WTC11 (cell line): ENCODE measurements around the gene CTNNA2. TPM values are rescaled to one million over a fixed set of nuclear protein-coding genes. Genes with fewer than 3 reads are reported as not detected.

Source experiments
- ATAC-seq: fragments of 200-7000 bp; cut with Tn5 transposase; 2 replicates; pipeline ENCODE4 v1.10.0; 2021; ENCODE audit warnings: mild to moderate bottlenecking, moderate library complexity
- CTCF ChIA-PET: fragments of 300-600 bp; sonication (Branson Sonifier 250); formaldehyde crosslinking; loops from one replicate; lab custom pipeline; 2021; ENCODE audit warnings: antibody characterized with exemption; lab: Charles Lee
- POLR2A ChIA-PET: fragments of 350-600 bp; sonication (Branson Sonifier 250); formaldehyde crosslinking; loops from one replicate; lab custom pipeline; 2021; ENCODE audit warnings: antibody characterized with exemption; lab: Charles Lee
- DNase-seq: peaks from one replicate; pipeline ENCODE4 v3.0.0; 2021; ENCODE audit warnings: low spot score
- H3K27ac Mint-ChIP-seq: 2 replicates; pipeline ENCODE4 v1.8.0; 2021; ENCODE audit warnings: mixed read lengths
- H3K27me3 Mint-ChIP-seq: 2 replicates; pipeline ENCODE4 v1.8.0; 2021; ENCODE audit warnings: low read depth, mild to moderate bottlenecking, moderate library complexity, mixed read lengths
- H3K36me3 Mint-ChIP-seq: 2 replicates; pipeline ENCODE4 v1.8.0; 2021; ENCODE audit warnings: mixed read lengths
- H3K4me1 Mint-ChIP-seq: 2 replicates; pipeline ENCODE4 v1.8.0; 2022; ENCODE audit warnings: mixed read lengths
- H3K4me3 Mint-ChIP-seq: 2 replicates; pipeline ENCODE4 v1.8.0; 2021; ENCODE audit warnings: mild to moderate bottlenecking, moderate library complexity, mixed read lengths
- H3K9me3 Mint-ChIP-seq: 2 replicates; pipeline ENCODE4 v1.8.0; 2021; ENCODE audit warnings: mixed read lengths
- EMX1 ChIP-seq: fragments of 250-450 bp; sonication (Bioruptor Pico); IDR thresholded peaks from 2 replicates; pipeline ENCODE4 v1.8.0; 2021; ENCODE audit warnings: mild to moderate bottlenecking
- KAT7 ChIP-seq: sonication (generic); formaldehyde crosslinking; IDR thresholded peaks from 2 replicates; pipeline ENCODE4 v1.8.1; 2023; ENCODE audit warnings: missing genetic modification reagents, mild to moderate bottlenecking, borderline replicate concordance
- NR1H2 ChIP-seq: sonication (generic); formaldehyde crosslinking; IDR thresholded peaks from 2 replicates; pipeline ENCODE4 v1.9.0; 2021; ENCODE audit warnings: mild to moderate bottlenecking, moderate library complexity, missing genetic modification reagents
- RELA ChIP-seq: sonication (generic); formaldehyde crosslinking; IDR thresholded peaks from 2 replicates; pipeline ENCODE4 v1.8.1; 2022; ENCODE audit warnings: missing genetic modification reagents, mild to moderate bottlenecking, borderline replicate concordance
- SMAD3 ChIP-seq: sonication (generic); formaldehyde crosslinking; IDR thresholded peaks from 2 replicates; pipeline ENCODE4 v1.8.0; 2022; ENCODE audit warnings: missing genetic modification reagents, mild to moderate bottlenecking, borderline replicate concordance
- SMAD4 ChIP-seq: sonication (generic); formaldehyde crosslinking; IDR thresholded peaks from 2 replicates; pipeline ENCODE4 v1.8.0; 2022; ENCODE audit warnings: mild to moderate bottlenecking, missing genetic modification reagents
- SP1 ChIP-seq: sonication (generic); formaldehyde crosslinking; conservative IDR thresholded peaks from 2 replicates; pipeline ENCODE4 v1.8.1; 2022; ENCODE audit warnings: missing genetic modification reagents
- TCF7 ChIP-seq: sonication (generic); formaldehyde crosslinking; IDR thresholded peaks from 2 replicates; pipeline ENCODE4 v1.8.0; 2022; ENCODE audit warnings: mild to moderate bottlenecking, low read depth, missing genetic modification reagents, moderate library complexity
- TEAD4 ChIP-seq: sonication (generic); formaldehyde crosslinking; IDR thresholded peaks from 2 replicates; pipeline ENCODE4 v1.8.0; 2022; ENCODE audit warnings: mild to moderate bottlenecking, missing genetic modification reagents
- ZNF263 ChIP-seq: sonication (generic); formaldehyde crosslinking; IDR thresholded peaks from 2 replicates; pipeline ENCODE4 v1.8.1; 2022; ENCODE audit warnings: low read depth, mild to moderate bottlenecking, moderate library complexity, missing genetic modification reagents
- total RNA-seq: library from RNA; stranded (reverse); gene quantifications from 3 replicates; pipeline ENCODE4 v1.2.3, GENCODE V29; 2021
- TF ChIP-seq, protein P1 (sequence below): sonication (generic); formaldehyde crosslinking; IDR thresholded peaks from 2 replicates; pipeline ENCODE4 v1.8.1; 2023; ENCODE audit warnings: mild to moderate bottlenecking, missing genetic modification reagents, borderline replicate concordance
- TF ChIP-seq, protein P2 (sequence below): sonication (generic); formaldehyde crosslinking; IDR thresholded peaks from 2 replicates; pipeline ENCODE4 v1.8.0; 2022; ENCODE audit warnings: mild to moderate bottlenecking, missing genetic modification reagents
- TF ChIP-seq, protein P3 (sequence below): sonication (generic); formaldehyde crosslinking; IDR thresholded peaks from 2 replicates; pipeline ENCODE4 v1.8.0; 2023; ENCODE audit warnings: mild to moderate bottlenecking, missing genetic modification reagents
- TF ChIP-seq, protein P4 (sequence below): fragments of 250-450 bp; sonication (Bioruptor Pico); IDR thresholded peaks from 2 replicates; pipeline ENCODE4 v2.1.2; 2022; ENCODE audit warnings: mild to moderate bottlenecking, moderate library complexity
- TF ChIP-seq, protein P5 (sequence below): sonication (generic); formaldehyde crosslinking; IDR thresholded peaks from 2 replicates; pipeline ENCODE4 v1.8.1; 2022; ENCODE audit warnings: mild to moderate bottlenecking, moderate library complexity, missing genetic modification reagents
- TF ChIP-seq, protein P6 (sequence below): fragments of 250-450 bp; sonication (Bioruptor Pico); IDR thresholded peaks from 2 replicates; pipeline ENCODE4 v1.9.0; 2021; ENCODE audit warnings: moderate library complexity, mild to moderate bottlenecking, inconsistent platforms, borderline replicate concordance
- TF ChIP-seq, protein P7 (sequence below): fragments of 250-450 bp; sonication (Bioruptor Pico); conservative IDR thresholded peaks from 2 replicates; pipeline ENCODE4 v1.9.0; 2021; ENCODE audit warnings: mild to moderate bottlenecking

CTNNA2 gene
- total RNA-seq, 1 experiment from 2014 or later = 3.8 TPM

DNA sequence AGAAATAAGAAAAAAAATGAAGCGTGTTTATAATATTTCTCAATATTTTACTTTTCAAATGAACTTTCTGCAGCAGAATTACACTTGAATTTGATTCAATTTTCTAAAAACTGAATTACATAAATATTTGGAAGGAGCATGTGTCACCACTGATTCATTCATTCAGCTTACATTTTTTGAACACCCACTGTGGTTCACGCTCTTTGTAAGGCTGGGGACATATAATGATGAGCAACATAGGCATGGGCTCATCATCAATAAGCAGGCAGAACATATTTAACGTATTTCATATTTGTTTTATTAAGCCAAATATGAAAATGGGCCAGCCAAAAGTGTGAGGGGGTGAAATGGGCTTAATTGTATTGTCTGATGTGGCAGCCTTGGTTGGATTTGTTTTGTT, 209.1 kb downstream of the CTNNA2 start (continued):
- TF ChIP-seq, protein P1, sequence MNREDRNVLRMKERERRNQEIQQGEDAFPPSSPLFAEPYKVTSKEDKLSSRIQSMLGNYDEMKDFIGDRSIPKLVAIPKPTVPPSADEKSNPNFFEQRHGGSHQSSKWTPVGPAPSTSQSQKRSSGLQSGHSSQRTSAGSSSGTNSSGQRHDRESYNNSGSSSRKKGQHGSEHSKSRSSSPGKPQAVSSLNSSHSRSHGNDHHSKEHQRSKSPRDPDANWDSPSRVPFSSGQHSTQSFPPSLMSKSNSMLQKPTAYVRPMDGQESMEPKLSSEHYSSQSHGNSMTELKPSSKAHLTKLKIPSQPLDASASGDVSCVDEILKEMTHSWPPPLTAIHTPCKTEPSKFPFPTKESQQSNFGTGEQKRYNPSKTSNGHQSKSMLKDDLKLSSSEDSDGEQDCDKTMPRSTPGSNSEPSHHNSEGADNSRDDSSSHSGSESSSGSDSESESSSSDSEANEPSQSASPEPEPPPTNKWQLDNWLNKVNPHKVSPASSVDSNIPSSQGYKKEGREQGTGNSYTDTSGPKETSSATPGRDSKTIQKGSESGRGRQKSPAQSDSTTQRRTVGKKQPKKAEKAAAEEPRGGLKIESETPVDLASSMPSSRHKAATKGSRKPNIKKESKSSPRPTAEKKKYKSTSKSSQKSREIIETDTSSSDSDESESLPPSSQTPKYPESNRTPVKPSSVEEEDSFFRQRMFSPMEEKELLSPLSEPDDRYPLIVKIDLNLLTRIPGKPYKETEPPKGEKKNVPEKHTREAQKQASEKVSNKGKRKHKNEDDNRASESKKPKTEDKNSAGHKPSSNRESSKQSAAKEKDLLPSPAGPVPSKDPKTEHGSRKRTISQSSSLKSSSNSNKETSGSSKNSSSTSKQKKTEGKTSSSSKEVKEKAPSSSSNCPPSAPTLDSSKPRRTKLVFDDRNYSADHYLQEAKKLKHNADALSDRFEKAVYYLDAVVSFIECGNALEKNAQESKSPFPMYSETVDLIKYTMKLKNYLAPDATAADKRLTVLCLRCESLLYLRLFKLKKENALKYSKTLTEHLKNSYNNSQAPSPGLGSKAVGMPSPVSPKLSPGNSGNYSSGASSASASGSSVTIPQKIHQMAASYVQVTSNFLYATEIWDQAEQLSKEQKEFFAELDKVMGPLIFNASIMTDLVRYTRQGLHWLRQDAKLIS (CRISPR knock-in tag) = no peak
- TF ChIP-seq SMAD3 (CRISPR knock-in tag) (no peak), SP1 (CRISPR knock-in tag) (no peak)
- TF ChIP-seq, all 79 proteins: peak for 0

DNA sequence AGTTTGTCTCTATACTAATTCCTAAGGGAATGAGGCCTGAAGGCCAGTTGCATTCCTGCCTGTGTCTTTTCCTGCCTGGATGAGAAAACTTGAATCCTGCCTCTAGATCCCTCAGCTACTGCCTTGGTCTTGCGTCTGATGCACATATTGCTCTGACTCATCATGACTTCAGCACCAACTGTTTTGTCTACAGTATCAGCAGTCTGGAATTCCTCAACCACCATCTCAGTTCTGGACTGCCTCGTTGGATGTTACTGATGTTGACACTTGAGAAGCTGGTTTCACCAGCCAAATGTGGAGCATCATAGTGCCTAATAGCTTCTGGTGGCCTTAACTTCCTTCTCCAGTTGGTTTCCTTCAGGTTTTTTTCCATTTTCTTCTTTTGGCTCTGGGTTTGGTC, 211.0 kb downstream of the CTNNA2 start:
- no peak for ATAC-seq
- Mint-ChIP-seq H3K4me3 (no peak overlapping the region), H3K27ac (no peak overlapping the region), H3K9me3 (peaks cover 12% of the 10 kb centered on the region), H3K27me3 (no peaks in the 10 kb centered on the region), H3K4me1 (peaks cover 13% of the 10 kb centered on the region), H3K36me3 (peaks cover 8% of the 10 kb centered on the region)
- POLR2A ChIA-PET = no interaction called here
- no peak for DNase-seq
- TF ChIP-seq RELA (CRISPR knock-in tag) = no peak
- no peak for TF ChIP-seq SMAD4 (CRISPR knock-in tag)
- TF ChIP-seq, protein P2, sequence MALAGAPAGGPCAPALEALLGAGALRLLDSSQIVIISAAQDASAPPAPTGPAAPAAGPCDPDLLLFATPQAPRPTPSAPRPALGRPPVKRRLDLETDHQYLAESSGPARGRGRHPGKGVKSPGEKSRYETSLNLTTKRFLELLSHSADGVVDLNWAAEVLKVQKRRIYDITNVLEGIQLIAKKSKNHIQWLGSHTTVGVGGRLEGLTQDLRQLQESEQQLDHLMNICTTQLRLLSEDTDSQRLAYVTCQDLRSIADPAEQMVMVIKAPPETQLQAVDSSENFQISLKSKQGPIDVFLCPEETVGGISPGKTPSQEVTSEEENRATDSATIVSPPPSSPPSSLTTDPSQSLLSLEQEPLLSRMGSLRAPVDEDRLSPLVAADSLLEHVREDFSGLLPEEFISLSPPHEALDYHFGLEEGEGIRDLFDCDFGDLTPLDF = no peak
- TF ChIP-seq, protein P3, sequence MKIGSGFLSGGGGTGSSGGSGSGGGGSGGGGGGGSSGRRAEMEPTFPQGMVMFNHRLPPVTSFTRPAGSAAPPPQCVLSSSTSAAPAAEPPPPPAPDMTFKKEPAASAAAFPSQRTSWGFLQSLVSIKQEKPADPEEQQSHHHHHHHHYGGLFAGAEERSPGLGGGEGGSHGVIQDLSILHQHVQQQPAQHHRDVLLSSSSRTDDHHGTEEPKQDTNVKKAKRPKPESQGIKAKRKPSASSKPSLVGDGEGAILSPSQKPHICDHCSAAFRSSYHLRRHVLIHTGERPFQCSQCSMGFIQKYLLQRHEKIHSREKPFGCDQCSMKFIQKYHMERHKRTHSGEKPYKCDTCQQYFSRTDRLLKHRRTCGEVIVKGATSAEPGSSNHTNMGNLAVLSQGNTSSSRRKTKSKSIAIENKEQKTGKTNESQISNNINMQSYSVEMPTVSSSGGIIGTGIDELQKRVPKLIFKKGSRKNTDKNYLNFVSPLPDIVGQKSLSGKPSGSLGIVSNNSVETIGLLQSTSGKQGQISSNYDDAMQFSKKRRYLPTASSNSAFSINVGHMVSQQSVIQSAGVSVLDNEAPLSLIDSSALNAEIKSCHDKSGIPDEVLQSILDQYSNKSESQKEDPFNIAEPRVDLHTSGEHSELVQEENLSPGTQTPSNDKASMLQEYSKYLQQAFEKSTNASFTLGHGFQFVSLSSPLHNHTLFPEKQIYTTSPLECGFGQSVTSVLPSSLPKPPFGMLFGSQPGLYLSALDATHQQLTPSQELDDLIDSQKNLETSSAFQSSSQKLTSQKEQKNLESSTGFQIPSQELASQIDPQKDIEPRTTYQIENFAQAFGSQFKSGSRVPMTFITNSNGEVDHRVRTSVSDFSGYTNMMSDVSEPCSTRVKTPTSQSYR (CRISPR knock-in tag) = no peak
- TF ChIP-seq, protein P4, sequence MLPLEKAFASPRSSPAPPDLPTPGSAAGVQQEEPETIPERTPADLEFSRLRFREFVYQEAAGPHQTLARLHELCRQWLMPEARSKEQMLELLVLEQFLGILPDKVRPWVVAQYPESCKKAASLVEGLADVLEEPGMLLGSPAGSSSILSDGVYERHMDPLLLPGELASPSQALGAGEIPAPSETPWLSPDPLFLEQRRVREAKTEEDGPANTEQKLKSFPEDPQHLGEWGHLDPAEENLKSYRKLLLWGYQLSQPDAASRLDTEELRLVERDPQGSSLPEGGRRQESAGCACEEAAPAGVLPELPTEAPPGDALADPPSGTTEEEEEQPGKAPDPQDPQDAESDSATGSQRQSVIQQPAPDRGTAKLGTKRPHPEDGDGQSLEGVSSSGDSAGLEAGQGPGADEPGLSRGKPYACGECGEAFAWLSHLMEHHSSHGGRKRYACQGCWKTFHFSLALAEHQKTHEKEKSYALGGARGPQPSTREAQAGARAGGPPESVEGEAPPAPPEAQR (CRISPR knock-in tag) = no peak
- TF ChIP-seq NR1H2 (CRISPR knock-in tag) = no peak
- TF ChIP-seq, protein P5, sequence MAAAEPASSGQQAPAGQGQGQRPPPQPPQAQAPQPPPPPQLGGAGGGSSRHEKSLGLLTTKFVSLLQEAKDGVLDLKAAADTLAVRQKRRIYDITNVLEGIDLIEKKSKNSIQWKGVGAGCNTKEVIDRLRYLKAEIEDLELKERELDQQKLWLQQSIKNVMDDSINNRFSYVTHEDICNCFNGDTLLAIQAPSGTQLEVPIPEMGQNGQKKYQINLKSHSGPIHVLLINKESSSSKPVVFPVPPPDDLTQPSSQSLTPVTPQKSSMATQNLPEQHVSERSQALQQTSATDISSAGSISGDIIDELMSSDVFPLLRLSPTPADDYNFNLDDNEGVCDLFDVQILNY = no peak
- TF ChIP-seq TCF7 (CRISPR knock-in tag) = no peak
- TF ChIP-seq ZNF263 (CRISPR knock-in tag) = no peak
- CTCF ChIA-PET = no interaction called here

DNA sequence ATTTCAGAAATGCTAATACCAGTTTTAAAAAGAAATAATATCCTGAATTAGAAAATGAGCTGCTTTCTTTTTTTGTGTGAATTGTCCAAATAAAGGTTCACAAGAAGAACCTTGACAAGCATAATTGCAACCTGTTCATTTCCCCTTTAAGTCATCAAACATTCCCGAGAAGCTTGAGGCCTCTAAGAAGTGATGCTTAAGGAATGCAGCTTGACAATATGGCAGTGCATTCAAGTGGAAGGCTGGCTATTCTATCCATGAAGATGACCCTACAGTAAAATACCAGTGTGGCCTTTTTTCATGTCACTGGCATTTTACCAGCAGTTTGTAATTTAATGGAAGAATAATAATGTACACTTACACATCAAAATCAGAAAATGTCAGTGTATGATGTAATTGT, 216.7 kb downstream of the CTNNA2 start:
- no peak for ATAC-seq
- Mint-ChIP-seq H3K27me3 (no peaks in the 10 kb centered on the region), H3K9me3 (peaks cover 9% of the 10 kb centered on the region), H3K36me3 (peaks cover 10% of the 10 kb centered on the region), H3K4me1 (peaks cover 13% of the 10 kb centered on the region), H3K27ac (no peak overlapping the region)
- no peak for DNase-seq
- CTCF ChIA-PET = no interaction called here
- POLR2A ChIA-PET = no interaction called here
- TF ChIP-seq, protein P6, sequence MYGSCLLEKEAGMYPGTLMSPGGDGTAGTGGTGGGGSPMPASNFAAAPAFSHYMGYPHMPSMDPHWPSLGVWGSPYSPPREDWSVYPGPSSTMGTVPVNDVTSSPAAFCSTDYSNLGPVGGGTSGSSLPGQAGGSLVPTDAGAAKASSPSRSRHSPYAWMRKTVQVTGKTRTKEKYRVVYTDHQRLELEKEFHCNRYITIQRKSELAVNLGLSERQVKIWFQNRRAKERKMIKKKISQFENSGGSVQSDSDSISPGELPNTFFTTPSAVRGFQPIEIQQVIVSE (CRISPR knock-in tag) = no peak
- TF ChIP-seq TEAD4 (CRISPR knock-in tag) (no peak), EMX1 (CRISPR knock-in tag) (no peak), KAT7 (CRISPR knock-in tag) (no peak)
- TF ChIP-seq, protein P5 = no peak
- TF ChIP-seq, protein P7, sequence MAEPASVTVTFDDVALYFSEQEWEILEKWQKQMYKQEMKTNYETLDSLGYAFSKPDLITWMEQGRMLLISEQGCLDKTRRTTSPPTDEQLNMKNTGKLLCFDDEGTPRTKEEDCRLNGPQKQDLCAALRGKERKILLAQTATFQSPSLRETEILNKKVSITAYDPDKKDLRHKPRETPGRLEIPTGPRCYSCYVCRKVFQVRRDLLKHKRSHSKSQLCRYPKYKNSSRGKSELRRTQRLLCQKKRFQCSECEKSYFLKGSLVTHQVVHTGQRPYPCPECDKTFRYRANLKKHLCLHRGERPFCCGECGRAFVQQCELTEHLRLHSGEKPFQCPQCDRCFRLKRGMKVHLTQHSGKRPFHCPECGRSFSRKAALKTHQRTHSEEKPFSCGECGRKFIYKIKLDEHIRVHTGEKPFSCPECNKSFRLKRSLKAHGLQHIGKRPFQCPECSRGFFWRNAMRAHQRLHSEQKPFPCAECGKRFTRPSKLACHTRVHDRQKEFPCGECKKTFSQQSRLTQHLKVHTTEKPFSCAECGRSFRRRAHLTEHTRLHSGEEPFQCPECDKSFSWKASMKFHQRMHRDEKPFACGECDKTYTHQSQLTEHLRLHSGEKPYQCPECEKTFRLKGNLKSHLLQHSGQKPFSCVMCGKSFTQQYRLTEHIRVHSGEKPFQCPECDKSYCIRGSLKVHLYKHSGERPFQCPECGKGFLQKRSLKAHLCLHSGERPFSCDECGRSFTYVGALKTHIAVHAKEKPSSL (CRISPR knock-in tag) = no peak
- TF ChIP-seq, all 79 proteins: peak for 0
- H3K4me3 Mint-ChIP-seq = no peak overlapping the region
